Measurements from ENCODE around the gene CCDC81. TPM values are rescaled to one million over a fixed set of nuclear protein-coding genes. Genes with fewer than 3 reads are reported as not detected.

CCDC81 gene
- total RNA-seq, 1 donor = 26.8 TPM

GRCh38 chr11:86459682-86460460, 85.2 kb downstream of the CCDC81 start:
- TF ChIP-seq CTCF (IDR thresholded peaks at IDR 0.05; ENCODE audit: insufficient read depth, low read depth, low read length) = no peak
- H3K4me3 ChIP-seq (ENCODE audit: low read depth, low read length) = no peak overlapping the region
- peak; percentile 58 for DNase-seq (ENCODE audit: low read depth)

DNA sequence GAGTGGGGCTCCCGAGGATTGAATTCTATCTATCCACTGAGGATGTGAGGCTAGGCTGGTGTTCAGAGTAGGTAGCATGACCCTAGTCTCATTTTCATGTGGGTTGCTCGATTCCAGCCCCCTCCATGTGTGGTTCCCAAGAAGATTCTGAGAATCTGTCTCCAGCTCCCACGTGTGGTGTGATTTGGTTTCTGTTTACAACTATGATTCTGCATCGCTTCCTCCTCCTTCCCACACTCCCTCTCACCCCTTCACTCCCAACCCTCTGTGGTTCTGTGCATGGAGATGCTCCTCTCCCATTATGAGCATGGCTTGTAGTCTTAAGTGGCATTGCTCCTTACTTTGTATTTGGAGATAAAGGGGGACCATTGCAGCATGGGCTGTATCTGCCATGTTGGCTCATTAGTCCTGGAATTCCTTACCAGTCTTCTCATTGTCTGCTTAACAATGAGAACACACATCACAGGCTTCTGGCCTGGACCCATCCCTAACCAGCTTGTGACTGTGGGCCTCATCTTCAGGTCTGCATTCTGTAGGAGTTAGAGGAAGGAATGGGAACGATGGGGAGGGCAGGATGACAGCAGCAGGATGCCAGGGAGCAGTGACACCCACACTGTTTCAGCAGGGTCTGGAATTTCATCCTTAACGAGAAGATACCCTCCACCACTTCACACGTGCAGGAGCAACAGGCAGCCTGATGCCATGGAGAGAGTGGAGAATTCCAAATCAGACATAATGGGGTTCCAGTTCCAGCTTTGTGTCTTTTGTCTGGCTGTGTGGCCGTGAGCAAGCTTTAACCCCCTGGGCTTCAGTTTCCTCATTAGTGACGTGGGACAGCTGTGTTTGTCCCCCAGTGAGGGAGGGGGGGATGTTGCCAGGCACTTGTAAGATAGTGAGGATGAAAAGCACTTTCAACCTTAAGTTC, 86.0 kb downstream of the CCDC81 start:
- no peak for TF ChIP-seq CTCF (IDR thresholded peaks at IDR 0.05; ENCODE audit: insufficient read depth, low read depth, low read length)
- DNase-seq (ENCODE audit: low read depth) = peak; percentile 62
- H3K4me3 ChIP-seq (ENCODE audit: low read depth, low read length) = no peak overlapping the region

DNA sequence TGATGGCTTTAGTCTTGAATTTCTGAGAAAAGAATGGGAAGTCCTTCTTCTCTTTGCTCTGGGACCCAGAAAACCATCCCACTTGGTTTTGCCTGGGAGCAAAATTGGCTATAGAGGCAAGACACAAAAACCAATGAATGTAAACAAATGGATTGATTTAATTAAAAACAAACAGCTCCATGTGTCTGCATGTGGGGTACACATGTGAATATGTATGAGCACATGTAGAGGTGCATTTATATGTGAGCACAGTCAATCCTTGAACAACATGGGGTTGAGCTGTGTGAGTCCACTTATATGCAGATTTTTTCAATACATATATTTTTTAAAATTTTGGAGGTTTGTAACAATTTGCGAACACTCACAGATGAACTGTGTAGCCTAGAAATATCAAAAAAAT, 87.2 kb downstream of the CCDC81 start:
- TF ChIP-seq CTCF (IDR thresholded peaks at IDR 0.05; ENCODE audit: insufficient read depth, low read depth, low read length) = no peak
- no peak for DNase-seq (ENCODE audit: low read depth)
- no peak overlapping the region for H3K4me3 ChIP-seq (ENCODE audit: low read depth, low read length)

DNA sequence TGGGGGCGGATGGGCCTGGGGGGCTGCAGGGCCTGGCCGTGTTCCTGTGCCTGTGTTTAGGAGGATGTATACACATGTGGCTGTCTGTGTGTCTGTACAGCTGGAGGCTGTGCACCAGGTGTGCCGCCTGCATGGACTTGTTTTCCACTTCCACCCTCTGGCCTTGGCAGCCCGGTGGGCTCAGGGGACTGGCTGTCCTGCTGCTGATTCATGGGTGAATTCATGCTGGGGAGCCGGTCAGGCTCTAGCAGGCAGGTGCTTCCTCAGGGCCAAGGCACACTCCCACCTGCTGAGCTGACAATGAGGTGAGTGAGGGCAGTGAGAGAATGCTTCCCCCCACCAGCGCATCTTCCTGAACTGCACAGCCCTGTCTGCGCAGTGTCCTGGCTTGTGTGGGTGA, 88.4 kb downstream of the CCDC81 start:
- no peak overlapping the region for H3K4me3 ChIP-seq (ENCODE audit: low read depth, low read length)
- TF ChIP-seq CTCF (IDR thresholded peaks at IDR 0.05; ENCODE audit: insufficient read depth, low read depth, low read length) = no peak
- DNase-seq (ENCODE audit: low read depth) = no peak

- TF ChIP-seq CTCF (IDR thresholded peaks at IDR 0.05; ENCODE audit: insufficient read depth, low read depth, low read length) = no peak
- DNase-seq (ENCODE audit: low read depth) = no peak
- H3K4me3 ChIP-seq (ENCODE audit: low read depth, low read length) = no peak overlapping the region
Measured at GRCh38 chr11:86463955-86464354, 89.3 kb downstream of the CCDC81 start.

- no peak for TF ChIP-seq CTCF (IDR thresholded peaks at IDR 0.05; ENCODE audit: insufficient read depth, low read depth, low read length)
- peak; percentile 62 for DNase-seq (ENCODE audit: low read depth)
- H3K4me3 ChIP-seq (ENCODE audit: low read depth, low read length) = no peak overlapping the region
Measured at GRCh38 chr11:86464509-86465221, 90.0 kb downstream of the CCDC81 start.

Measured in fibroblast of villous mesenchyme (primary cell).